ENCODE results near the gene CEP295NL.
A peak's percentile ranks its signal among the peaks of the same experiment; 100 is the strongest.

CEP295NL gene

DNA sequence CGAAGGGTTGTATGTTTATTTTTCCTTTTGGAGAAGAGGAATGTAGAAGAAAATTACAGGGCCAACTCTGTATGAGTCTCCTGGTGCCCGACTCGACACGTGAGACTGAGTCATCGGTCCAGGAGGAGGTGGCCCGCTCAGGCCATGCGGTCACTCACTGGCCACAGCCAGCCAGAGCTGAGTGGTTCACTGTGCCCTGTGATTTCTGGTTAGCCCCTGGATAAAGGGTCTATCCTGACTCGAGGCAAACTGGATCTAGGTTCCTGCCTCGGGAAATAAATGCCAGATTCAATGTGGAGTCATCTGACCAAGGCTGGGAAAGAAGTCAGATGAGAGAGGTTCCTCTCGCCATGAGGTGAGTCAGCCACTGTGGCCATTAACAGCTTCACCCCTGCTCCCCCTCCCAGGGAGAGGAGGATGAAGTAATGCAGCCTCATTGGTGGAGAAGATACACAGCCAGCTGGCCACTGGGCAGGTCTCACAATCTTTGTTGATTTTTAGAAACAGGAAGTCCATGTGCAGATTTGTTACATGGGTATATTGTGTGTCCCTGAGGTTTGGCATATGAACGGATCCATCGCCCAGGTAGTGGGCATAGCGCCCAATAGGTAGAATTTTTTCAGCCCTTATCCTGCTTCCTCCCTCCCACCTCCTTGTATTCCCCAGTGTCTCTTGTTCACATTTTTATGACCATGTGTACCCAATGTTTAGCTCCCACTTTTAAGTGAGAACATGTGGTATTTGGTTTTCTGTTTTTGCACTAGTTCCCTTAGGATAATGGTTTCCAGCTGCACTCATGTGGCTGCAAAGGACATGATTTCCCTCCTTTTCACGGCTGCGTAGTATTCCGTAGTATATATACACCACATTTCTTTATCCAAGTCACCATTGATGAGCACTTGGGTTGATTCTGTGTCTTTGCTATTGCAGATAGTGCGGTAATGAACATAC, 40.7 kb downstream of the CEP295NL start:
- DNase-seq: no peak

DNA sequence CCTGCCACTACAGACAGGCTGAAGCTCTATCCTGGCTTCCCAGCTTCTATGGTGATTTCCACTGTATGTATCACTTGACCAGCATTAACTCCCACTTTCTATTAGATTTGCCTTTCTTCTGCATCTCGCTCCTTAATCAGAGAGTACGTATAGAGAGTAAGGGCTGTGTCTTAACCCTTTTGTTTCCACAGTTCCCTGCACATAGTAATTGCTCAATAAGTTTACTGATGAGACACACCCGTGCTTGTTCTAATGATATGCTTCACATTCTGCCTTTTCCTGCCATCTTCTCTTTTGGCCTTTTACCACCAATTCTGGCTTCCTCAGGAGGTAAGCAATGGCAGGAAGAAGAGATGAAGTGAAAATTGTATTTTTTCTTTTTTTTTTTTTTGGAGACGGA, 41.8 kb downstream of the CEP295NL start:
- no peak for DNase-seq

DNA sequence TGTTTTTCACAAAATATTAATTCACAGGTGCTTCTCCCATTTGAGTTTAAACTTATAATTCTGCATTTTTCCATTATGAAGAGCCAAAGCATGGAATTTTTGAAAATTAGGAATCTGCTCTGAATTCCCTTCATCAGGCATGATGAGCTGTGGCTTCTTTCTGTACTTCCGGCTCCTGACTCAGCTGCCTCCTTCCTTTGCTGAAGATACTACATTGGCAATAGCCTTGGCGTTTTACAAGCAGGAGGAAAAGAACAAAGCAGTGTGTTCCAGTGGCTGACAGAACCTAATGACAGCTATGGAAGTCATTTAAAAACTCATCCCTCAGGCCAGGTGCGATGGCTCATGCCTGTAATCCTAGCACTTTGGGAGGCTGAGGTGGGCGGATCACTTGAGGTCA, 44.0 kb downstream of the CEP295NL start:
- DNase-seq: no peak

DNA sequence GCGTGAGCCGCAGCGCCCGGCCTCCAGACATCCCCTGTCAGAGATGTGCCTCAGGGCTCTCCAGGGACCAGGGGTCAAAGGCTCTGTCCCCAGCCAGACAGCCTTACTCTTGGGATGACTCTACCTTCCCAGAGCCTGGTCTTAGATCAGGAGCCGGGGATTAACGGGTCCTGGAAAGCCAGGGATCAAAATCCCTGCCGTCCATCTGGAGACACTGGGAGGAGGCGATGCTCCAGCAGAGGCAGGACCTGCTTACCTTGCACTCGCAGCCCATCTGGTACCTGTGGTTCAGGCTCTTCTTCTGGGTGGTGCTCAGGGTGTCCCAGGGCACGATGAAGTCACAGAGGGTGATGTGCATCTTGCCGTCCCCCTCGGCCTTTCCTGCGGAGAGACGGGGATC, 45.7 kb downstream of the CEP295NL start:
- DNase-seq: no peak

DNA sequence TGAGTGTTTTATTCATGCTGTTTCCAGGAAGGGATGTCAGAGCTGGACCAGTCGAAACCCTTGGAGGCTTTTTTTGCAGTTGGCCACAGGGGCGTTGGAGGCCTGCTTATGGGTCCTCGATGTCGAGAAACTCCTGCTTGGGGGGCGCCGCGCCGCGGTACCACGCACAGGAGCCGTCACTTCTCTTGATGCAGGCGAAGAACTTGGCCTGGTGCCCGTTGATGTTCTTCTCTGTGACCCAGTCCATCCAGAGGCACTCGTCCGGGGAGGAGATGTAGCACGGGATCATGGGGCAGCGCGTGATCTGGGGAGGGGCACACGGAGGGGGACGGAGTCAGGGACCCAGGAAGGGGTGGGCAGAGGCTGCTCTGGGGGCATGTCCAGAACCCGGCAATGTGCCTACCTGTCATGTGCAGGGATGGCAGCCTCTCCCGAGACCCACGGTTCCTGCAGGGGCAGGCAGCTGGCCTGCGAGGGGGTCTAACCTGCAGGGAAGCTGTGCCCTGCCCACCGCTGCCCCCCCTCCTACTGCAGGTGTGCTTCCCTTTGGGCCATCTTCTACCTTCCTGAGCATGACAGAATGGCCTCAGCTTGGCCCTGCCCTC, 47.3 kb downstream of the CEP295NL start:
- DNase-seq: no peak

DNA sequence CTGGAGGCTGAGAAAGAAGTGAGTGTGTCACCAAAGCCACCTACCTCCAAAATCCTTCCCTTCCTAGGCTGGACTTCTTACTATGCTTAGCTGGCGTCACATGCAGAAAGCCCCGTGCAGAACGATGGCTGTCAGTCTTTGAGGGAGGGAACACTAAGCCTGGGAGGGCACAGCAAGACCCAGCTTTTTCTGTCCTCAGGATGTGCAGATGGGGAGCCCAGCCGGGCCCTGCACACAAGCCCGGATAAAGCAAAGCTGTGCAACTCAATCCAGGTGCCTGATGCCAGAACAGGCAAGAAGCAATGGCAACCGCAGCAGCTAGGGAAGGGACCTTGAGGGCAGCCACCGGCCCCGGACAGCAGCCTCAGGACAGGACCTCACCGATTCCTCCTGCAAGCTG, 48.5 kb downstream of the CEP295NL start:
- no peak for DNase-seq

DNA sequence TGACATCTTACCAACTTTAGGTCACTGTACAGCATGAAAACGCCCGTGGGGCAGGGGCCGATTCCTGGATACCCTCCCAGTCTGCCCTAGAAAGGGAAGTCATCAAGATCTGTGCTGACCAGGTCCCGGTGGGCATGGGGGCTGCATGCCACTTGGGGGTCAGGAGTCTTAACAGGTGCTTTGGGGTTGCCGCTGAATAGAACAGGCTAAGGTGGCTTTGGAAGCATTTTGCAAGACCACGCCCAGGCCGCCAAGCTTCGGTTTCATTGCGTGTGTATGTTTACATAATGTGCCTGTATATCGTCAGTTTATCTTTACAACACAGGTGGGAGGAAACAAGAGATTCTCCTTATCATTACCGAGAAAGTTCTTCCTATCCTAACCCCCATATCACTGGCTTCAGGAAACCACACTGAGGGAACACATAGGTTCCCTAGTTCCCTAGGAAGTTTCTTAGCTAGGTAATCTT, 49.0 kb downstream of the CEP295NL start:
- DNase-seq: peak; percentile 23

DNA sequence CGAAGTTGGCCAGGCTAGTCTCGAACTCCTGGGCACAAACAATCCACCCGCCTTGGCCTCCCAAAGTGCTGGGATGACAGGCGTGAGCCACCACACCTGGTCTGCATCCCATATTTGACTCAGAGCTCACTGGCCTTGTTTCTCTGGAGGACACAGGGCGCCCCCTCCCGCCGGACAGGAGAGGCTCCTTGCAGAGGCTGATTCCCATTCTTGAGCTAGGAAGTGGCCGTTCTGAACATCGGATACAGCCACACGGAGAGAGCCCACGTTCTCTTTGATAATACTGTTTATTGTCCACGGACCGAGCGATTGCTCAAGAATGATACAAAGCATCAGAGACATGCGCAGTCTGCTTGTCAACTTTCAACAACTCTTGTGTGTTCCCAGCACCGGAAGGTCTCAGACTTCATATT, 50.3 kb downstream of the CEP295NL start:
- no peak for DNase-seq

DNA sequence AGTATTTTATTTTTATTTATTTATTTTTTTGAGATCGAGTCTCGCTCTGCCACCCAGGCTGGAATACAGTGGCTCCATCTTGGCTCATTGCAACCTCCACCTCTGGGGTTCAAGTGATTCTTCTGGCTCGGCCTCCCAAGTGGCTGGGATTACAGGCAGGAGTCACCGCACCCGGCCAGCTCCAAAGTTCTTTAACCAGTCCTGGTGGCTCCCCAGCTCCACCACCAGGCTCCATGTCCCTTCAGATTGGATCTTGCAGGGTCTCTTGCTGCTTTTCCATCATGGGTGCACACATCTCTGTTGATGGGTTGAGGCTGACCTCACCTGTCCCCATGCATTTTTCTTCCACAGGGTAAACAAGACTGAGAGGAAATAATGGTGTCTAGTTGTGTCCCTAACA, 54.0 kb downstream of the CEP295NL start:
- no peak for DNase-seq

DNA sequence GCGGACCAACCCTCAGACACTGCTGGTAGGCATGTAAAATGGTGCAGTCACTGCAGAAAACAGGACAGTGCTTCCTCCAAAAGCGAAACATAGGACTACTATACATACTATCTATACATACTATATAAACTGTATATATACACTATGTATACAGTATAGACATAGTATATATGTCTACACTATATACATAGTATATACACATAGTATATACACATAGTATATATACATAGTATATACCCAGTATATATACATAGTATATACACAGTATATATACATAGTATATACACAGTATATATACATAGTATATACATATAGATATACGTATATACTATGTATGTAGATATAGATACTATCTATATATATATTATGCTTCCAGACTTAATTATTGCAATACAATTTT, 55.9 kb downstream of the CEP295NL start:
- no peak for DNase-seq

DNA sequence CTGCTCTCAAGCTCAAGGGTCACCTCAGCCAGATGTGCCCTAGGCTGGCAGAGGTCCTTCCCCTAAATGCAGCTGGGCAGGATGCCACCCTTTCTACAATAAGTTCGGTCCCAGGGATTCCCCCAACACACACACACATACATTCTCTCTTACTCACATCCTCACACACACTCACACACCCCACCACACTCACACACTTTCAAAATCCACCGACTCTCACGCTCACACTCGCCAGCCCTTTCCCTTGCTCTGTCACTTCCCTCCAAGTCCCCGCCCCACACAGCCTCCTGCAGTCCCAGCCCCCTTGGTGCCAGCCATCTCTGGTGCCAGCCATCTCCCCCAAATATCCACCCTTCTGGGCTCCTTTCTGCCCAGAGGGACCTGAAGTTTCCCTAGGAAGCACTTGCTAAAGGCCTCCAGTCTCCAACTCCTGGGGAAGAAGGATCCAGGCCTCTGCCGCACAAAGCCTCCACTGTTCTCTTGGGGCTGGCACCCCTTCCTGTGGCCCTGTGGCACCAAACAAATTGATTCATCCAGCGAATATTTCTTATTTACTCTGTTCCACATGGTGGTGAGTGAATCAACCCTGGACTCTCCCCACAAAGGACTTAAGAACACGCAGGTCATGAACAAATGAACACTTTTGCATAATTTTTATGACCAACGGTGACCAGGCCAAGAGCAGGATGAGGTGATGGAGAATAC, 58.5 kb downstream of the CEP295NL start:
- DNase-seq: no peak

DNA sequence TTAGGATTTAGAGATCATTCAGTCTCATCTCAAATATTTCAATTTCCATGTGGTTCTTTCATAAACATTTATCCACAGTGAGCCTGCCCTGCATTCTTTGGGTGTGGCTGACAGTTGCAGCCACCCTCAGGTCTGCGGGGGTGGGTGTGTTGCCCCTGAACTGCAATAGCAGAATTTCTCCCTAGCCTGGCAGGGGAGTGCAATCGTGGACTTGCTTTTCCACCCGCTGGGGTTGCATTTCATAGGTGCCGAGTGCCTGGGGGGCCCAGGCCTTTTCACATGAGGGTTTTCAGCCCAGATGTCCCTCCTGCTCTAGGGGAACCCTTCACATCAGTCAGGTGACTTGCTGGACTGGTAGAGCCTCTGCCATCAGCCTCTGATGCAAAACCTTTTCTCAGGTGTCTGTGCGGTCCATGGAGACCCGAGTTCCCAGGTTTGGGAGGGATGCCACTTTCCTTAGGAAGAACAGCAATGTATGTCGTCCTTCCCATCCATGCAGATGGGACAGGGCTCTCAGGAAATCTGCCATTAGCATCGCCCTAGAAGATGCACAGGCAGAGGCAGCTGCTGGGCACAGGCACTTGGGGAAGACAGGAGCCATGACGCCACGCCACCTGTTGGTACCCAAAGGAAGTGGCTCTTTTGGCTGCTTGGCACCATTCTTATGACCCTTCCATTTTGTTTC, 60.0 kb downstream of the CEP295NL start:
- peak; percentile 66 for DNase-seq

DNA sequence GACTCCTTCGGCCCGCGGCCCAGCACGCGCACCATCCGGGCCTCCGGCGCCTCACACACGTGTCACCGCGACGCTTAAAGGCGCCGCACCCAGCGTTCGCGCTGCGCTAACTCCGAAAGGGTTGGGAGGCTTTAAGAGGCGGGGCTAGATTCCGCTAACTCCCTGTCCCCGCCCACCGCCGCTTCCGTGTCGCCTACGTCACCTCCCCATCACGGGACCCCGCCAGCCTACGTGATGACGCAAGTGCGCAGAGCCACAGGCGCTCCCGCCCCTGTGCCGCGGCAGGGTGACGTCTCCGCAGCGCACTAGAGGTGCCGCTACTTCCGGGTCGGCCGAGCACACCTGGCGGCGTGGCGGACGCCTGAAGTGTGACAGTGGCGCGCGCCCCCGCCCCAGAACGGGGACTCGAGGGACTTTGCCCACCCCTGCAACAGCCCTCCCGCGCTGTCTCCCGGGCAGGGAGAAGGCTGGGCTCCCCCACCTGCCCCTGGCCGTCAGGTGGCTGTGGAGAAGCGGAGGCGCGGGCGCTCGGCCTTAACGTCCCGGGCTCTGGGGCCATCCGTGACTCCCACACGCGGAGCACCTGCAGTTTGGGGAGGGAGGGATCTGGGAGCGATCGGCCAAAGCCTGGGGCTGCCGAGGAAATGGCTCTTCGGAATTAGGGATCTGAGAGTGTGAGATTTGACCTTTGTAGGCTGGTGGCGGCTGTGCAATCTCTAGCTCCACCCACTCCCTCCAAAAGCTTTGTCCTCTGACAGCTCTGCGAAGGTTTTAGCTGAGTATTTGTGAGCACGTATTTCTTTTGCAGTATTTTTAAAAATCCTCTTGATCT, 62.0 kb downstream of the CEP295NL start, which contains the start of gene USP36:
TSS of gene USP36 (minus strand) at position 35 of the 832 bp plus-strand sequence. CDS start 4,451 bp downstream, outside the sequence.
- DNase-seq: peak; percentile 97
